K562 (cell line): Measurements from ENCODE around the gene BMP10. TPM values are rescaled to one million over a fixed set of nuclear protein-coding genes. Genes with fewer than 3 reads are reported as not detected.

ENCODE experiments used
- BRCA1 ChIP-seq, 2 experiments: fragments of 450-650 bp in 1 of 2; sonication (generic) in 1 of 2; formaldehyde crosslinking in 1 of 2; IDR thresholded peaks; 2 replicates each; pipeline versions ENCODE4 v1.5.0 to v1.6.1; 2017 to 2020; ENCODE audit warnings: mild to moderate bottlenecking in 1 of 2, missing genetic modification reagents in 1 of 2
- CEBPG ChIP-seq, 3 experiments: fragments of 200-800 bp in 1 of 3; sonication (Bioruptor generic) in 1 of 3; sonication (generic) in 1 of 3; formaldehyde crosslinking in 1 of 3; IDR thresholded peaks in 2 of 3; conservative IDR thresholded peaks in 1 of 3; 2 replicates each; pipeline versions ENCODE4 v1.6.1 to v1.8.0; 2016 to 2022; ENCODE audit warnings: missing compliant biosample characterization in 2 of 3, missing genetic modification characterization in 2 of 3, mild to moderate bottlenecking in 1 of 3, missing genetic modification reagents in 1 of 3
- FOXK1 ChIP-seq: sonication (generic); formaldehyde crosslinking; IDR thresholded peaks from 2 replicates; pipeline ENCODE4 v1.8.0; 2022; ENCODE audit warnings: missing genetic modification reagents, mild to moderate bottlenecking, borderline replicate concordance
- NR3C1 ChIP-seq: sonication (generic); formaldehyde crosslinking; IDR thresholded peaks from 2 replicates; pipeline ENCODE4 v1.8.1; 2022; ENCODE audit warnings: missing genetic modification reagents
- RBM17 ChIP-seq: fragments of 200-400 bp; formaldehyde crosslinking; IDR thresholded peaks from 2 replicates; pipeline ENCODE4 v1.6.1; 2017; ENCODE audit warnings: low read depth, mild to moderate bottlenecking, low read length, borderline replicate concordance
- RREB1 ChIP-seq: fragments of 250-450 bp; sonication (Bioruptor Pico); IDR thresholded peaks from 2 replicates; pipeline ENCODE4 v1.4.0; 2020
- ZNF124 ChIP-seq: sonication (generic); formaldehyde crosslinking; IDR thresholded peaks from 2 replicates; pipeline ENCODE4 v1.8.1; 2022; ENCODE audit warnings: missing genetic modification reagents
- ZNF318 ChIP-seq, 2 experiments: fragments of 450-650 bp; IDR thresholded peaks; 2 replicates each; pipeline ENCODE4 v1.6.1; 2016; ENCODE audit warnings: mild to moderate bottlenecking in 2 of 2, borderline replicate concordance in 1 of 2, low read depth in 1 of 2, moderate library complexity in 1 of 2
- polyA plus RNA-seq, 8 experiments: library from polyadenylated mRNA; depleted of rRNA in 4 of 8; stranded (reverse) in 5 of 8; unstranded in 3 of 8; fragments of >200 nt; fragmentation: Nextera tagmentation in 2 of 8; fragmentation: Illumina TruSeq in 1 of 8; extraction: Ambion mirVana in 2 of 8; extraction: Trizol in 1 of 8; gene quantifications; 2 replicates each; pipeline versions ENCODE4 v1.2.1 to v1.2.3, GENCODE V29; 2011 to 2014; ENCODE audit warnings: inconsistent platforms in 1 of 8, missing spikeins in 1 of 8
- total RNA-seq, 7 experiments: library from RNA; depleted of rRNA in 6 of 7; stranded (reverse); fragments of >200 nt in 6 of 7; fragmentation: Illumina TruSeq in 2 of 7; extraction: Trizol in 2 of 7; gene quantifications; 2 replicates each; pipeline versions ENCODE4 v1.2.1 to v1.2.3, GENCODE V29; 2011 to 2021; ENCODE audit warnings: low replicate concordance in 1 of 7

BMP10 gene
- total and polyA plus RNA-seq, 9 of the 15 experiments (the other 6 are each of a cell fraction or from before 2014, with no cell fraction given): 0.11 to 0.91 (median 0.43) TPM

- TF ChIP-seq ZNF318 (IDR thresholded peaks at IDR 0.05; ENCODE audit: borderline replicate concordance in 1 of 2, low read depth in 1 of 2) (no peak), FOXK1 (CRISPR knock-in tag) (no peak), BRCA1 (IDR thresholded peaks at IDR 0.05) (no peak), BRCA1 (CRISPR knock-in tag; IDR thresholded peaks at IDR 0.05) (no peak), ZNF124 (CRISPR knock-in tag) (no peak), CEBPG (CRISPR knock-in tag; IDR thresholded peaks at IDR 0.05) (0 out of 2 replicates have a peak, but pooled peaks have one; percentile 15), CEBPG (tag; conservative IDR thresholded peaks at IDR 0.05 in 1 of 2, IDR thresholded peaks at IDR 0.05 in 1 of 2) (peak; percentile 50 to 86; a peak in 3 of 4 replicates), NR3C1 (no peak), RREB1 (CRISPR knock-in tag) (no peak), RBM17 (no peak)
These were observed 7.6 kb upstream of the BMP10 start (continued) for GRCh38 chr2:68878753-68879152.
